Activated naive CD8-positive, alpha-beta T cell treated with anti-CD3 and anti-CD28 coated beads, Interleukin-2, amount 50 U/mL, for 24 hours (primary cell): ENCODE results near the gene FAM20C.
"Not testable (repeated sequence)": the region's sequence is repeated elsewhere in the genome, so short reads cannot be mapped to it uniquely, and the experiment has no call there.

Source experiments
- ATAC-seq: fragments of 150-1000 bp; cut with Tn5 transposase; one replicate; pipeline ENCODE4 v1.10.0; 2021
- DNase-seq: peaks from one replicate; pipeline ENCODE4 v3.0.0; 2021
- H3K27ac Mint-ChIP-seq: one replicate; pipeline ENCODE4 v1.8.0; 2021; ENCODE audit warnings: mild to moderate bottlenecking, mixed read lengths
- H3K27me3 Mint-ChIP-seq: one replicate; pipeline ENCODE4 v1.8.0; 2021; ENCODE audit warnings: mixed read lengths
- H3K36me3 Mint-ChIP-seq: one replicate; pipeline ENCODE4 v1.8.0; 2021; ENCODE audit warnings: low read depth, mixed read lengths
- H3K4me1 Mint-ChIP-seq: one replicate; pipeline ENCODE4 v1.8.0; 2021; ENCODE audit warnings: mixed read lengths
- H3K4me3 Mint-ChIP-seq: one replicate; pipeline ENCODE4 v1.8.0; 2021; ENCODE audit warnings: mild to moderate bottlenecking, moderate library complexity, mixed read lengths
- H3K9me3 Mint-ChIP-seq: one replicate; pipeline ENCODE4 v1.8.0; 2021; ENCODE audit warnings: mixed read lengths

FAM20C gene

GRCh38 chr7:296373-296945 is 104.1 kb downstream of the FAM20C start:
- Mint-ChIP-seq H3K27ac (no peak overlapping the region), H3K4me3 (no peak overlapping the region), H3K4me1 (no peaks in the 10 kb centered on the region), H3K9me3 (no peaks in the 10 kb centered on the region), H3K36me3 (no peaks in the 10 kb centered on the region), H3K27me3 (peaks cover 16% of the 10 kb centered on the region)
- DNase-seq (no peak), ATAC-seq (no peak)

DNA sequence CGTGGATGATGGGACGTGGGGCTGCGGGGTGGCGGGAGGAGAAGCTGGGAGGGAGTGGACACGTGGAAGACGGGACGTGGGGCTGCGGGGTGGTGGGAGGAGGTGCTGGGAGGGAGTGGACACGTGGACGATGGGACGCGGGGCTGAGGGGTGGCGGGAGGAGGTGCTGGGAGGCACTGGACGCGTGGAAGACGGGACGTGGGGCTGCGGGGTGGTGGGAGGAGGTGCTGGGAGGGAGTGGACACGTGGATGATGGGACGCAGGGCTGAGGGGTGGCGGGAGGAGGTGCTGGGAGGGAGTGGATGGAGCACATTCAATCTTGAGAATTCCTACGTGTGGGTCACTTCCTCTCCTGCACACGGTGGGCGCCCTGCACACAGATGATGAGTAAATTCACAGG is 104.8 kb downstream of the FAM20C start:
- peaks cover 10% of the 10 kb centered on the region for H3K27me3 Mint-ChIP-seq
- not testable (repeated sequence) for H3K36me3 Mint-ChIP-seq, H3K4me3 Mint-ChIP-seq, H3K27ac Mint-ChIP-seq, ATAC-seq, H3K4me1 Mint-ChIP-seq, DNase-seq, H3K9me3 Mint-ChIP-seq

DNA sequence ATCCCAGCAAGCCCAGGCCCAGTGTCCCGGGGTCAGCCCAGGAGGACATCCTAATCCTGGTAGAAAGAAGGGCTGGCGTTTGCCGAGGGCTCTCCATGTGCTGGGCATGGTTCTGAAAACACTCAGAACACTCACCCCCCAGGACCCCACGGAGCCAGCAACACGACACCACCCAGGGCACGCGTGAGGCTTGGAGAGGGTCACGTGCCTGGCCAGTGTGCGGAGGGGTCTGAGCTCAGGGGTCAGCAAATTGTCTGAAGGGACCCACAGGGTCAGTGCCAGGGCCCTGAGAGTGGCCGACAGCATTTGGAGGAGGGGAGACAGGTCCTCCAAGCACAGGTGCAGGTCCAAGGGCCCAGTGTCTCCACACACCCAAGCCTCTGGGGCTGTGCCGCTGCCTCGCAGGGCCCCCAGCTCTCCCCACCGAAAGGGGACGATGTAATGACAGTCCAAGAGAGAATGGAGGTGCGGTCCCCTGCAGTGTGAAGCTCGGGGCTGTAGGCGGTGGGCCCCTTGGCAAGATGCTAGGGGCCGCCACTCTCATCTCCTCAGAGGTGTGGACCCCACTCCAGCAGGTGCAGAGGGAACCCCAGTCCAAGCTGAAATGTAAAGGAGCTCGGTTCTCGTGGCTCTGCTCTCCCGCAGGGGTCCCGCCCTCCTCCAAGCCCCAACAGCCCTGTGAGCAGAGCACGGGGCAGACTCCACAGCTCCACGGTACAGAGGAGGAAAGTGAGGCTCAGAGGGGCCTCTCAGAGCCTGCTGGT is 105.4 kb downstream of the FAM20C start:
- H3K4me1 Mint-ChIP-seq: no peaks in the 10 kb centered on the region
- DNase-seq: no peak
- ATAC-seq: no peak
- H3K36me3 Mint-ChIP-seq: no peaks in the 10 kb centered on the region
- H3K27ac Mint-ChIP-seq: no peak overlapping the region
- peaks cover 7% of the 10 kb centered on the region for H3K27me3 Mint-ChIP-seq
- H3K9me3 Mint-ChIP-seq: no peaks in the 10 kb centered on the region
- H3K4me3 Mint-ChIP-seq: no peak overlapping the region

DNA sequence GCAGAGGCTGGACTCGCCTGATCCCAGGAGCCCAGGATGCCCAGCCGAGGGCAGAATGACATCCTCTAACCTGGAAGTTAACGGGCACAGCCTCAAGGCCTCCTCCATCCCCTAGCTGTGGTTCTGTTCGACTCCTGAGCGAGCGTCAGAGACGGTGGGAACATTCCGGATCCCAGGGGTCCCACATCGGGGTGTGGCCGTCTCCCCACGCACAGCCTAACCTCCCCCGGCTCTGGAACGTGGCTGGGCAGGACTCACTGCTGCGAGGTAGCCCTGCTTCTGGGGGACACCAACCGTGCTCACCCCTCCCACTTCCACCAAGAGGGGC is 106.0 kb downstream of the FAM20C start:
- no peak overlapping the region for H3K27ac Mint-ChIP-seq
- peaks cover 2% of the 10 kb centered on the region for H3K27me3 Mint-ChIP-seq
- no peak overlapping the region for H3K4me3 Mint-ChIP-seq
- no peaks in the 10 kb centered on the region for H3K36me3 Mint-ChIP-seq
- DNase-seq (no peak), ATAC-seq (no peak)
- H3K9me3 Mint-ChIP-seq: no peaks in the 10 kb centered on the region
- H3K4me1 Mint-ChIP-seq: no peaks in the 10 kb centered on the region

- ATAC-seq (no peak), DNase-seq (no peak)
- Mint-ChIP-seq H3K27me3 (no peaks in the 10 kb centered on the region), H3K4me1 (no peaks in the 10 kb centered on the region), H3K27ac (no peak overlapping the region), H3K9me3 (no peaks in the 10 kb centered on the region), H3K36me3 (no peaks in the 10 kb centered on the region), H3K4me3 (no peak overlapping the region)
Measured at GRCh38 chr7:298743-299142, 106.4 kb downstream of the FAM20C start.

DNA sequence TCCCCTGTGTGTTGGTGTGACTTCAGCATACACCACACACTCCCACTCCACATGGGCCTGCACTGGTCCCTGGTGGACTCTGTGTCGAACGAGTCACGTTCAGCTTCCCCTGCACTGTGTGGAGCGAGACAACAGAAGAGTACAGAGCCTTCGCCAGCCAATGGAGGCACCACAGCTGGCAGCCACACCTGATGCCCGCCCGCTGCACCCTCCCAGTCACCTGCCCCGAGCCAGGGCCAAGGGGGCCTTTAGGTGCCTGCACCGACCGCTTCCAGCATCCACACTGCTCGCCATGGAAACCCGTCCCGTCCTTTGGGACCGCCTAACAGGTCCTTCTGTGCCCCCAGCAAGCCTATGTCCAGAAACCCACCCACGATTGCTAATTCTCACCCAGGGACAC is 106.8 kb downstream of the FAM20C start:
- DNase-seq (no peak), ATAC-seq (peak; percentile 12)
- H3K9me3 Mint-ChIP-seq: no peaks in the 10 kb centered on the region
- H3K4me3 Mint-ChIP-seq: no peak overlapping the region
- no peaks in the 10 kb centered on the region for H3K27me3 Mint-ChIP-seq
- H3K36me3 Mint-ChIP-seq: no peaks in the 10 kb centered on the region
- H3K27ac Mint-ChIP-seq: no peak overlapping the region
- no peaks in the 10 kb centered on the region for H3K4me1 Mint-ChIP-seq

DNA sequence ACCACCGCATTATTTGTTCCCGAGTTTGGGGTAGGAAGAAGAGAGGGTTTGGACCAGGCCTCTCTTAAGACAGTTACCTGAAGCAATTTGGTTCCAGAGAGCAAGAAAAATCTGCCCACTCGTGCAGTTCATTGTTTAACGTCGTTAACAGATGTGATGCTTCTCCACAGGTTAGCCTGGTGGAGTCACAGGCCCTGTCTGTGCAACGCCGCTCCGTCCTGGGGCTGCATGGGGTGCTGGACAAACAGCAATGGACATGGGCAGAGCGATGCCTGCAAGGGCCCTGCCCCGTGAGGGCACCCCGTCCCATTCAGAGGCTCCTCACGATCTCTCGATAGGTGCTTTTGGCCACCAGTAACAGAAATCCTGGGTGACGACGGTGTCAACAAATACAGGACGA is 107.3 kb downstream of the FAM20C start:
- H3K27ac Mint-ChIP-seq: no peak overlapping the region
- peaks cover 3% of the 10 kb centered on the region for H3K9me3 Mint-ChIP-seq
- no peak overlapping the region for H3K4me3 Mint-ChIP-seq
- no peaks in the 10 kb centered on the region for H3K27me3 Mint-ChIP-seq
- H3K4me1 Mint-ChIP-seq: no peaks in the 10 kb centered on the region
- no peak for ATAC-seq
- no peak for DNase-seq
- H3K36me3 Mint-ChIP-seq: no peaks in the 10 kb centered on the region

DNA sequence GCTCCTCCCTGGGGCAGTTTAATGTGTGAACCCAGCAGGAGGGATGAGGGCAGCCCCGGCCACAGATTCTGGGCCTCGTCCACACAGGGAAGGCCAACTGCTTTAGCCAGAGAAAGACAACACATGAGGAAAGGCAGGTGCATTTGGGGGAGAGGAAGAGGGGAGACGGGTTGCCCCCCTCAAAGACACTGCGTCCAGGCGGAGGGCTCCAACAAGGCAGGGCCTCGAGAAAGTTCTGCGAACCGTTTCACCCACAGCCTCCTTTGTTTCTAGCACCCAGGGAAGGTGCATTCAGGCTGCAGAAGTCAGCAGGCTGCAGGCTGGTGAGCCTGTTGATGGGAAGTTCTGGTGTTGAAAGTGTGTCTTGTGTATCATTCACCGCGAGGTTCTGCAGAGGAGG is 107.7 kb downstream of the FAM20C start:
- no peak for ATAC-seq
- DNase-seq: no peak
- Mint-ChIP-seq H3K27ac (no peak overlapping the region), H3K27me3 (no peaks in the 10 kb centered on the region), H3K4me3 (no peak overlapping the region), H3K4me1 (no peaks in the 10 kb centered on the region), H3K36me3 (no peaks in the 10 kb centered on the region), H3K9me3 (peaks cover 3% of the 10 kb centered on the region)

GRCh38 chr7:300546-301290 is 108.3 kb downstream of the FAM20C start:
- H3K36me3 Mint-ChIP-seq: no peaks in the 10 kb centered on the region
- H3K27ac Mint-ChIP-seq: no peak overlapping the region
- H3K4me3 Mint-ChIP-seq: no peak overlapping the region
- no peak for DNase-seq
- no peak for ATAC-seq
- H3K4me1 Mint-ChIP-seq: no peaks in the 10 kb centered on the region
- peaks cover 3% of the 10 kb centered on the region for H3K9me3 Mint-ChIP-seq
- no peaks in the 10 kb centered on the region for H3K27me3 Mint-ChIP-seq

- no peaks in the 10 kb centered on the region for H3K4me1 Mint-ChIP-seq
- no peak for ATAC-seq
- H3K27me3 Mint-ChIP-seq: no peaks in the 10 kb centered on the region
Measured at GRCh38 chr7:301291-302053, 109.1 kb downstream of the FAM20C start.

GRCh38 chr7:302054-302992 is 110.0 kb downstream of the FAM20C start:
- Mint-ChIP-seq H3K4me1 (no peaks in the 10 kb centered on the region), H3K4me3 (no peak overlapping the region), H3K9me3 (peaks cover 3% of the 10 kb centered on the region), H3K27ac (no peak overlapping the region), H3K27me3 (peaks cover 4% of the 10 kb centered on the region), H3K36me3 (no peaks in the 10 kb centered on the region)
- no peak for ATAC-seq
- no peak for DNase-seq

More at GRCh38 chr7:301291-302053, 109.1 kb downstream of the FAM20C start:
- Mint-ChIP-seq H3K4me3 (no peak overlapping the region), H3K9me3 (peaks cover 3% of the 10 kb centered on the region), H3K36me3 (no peaks in the 10 kb centered on the region), H3K27ac (no peak overlapping the region)
- DNase-seq: no peak

DNA sequence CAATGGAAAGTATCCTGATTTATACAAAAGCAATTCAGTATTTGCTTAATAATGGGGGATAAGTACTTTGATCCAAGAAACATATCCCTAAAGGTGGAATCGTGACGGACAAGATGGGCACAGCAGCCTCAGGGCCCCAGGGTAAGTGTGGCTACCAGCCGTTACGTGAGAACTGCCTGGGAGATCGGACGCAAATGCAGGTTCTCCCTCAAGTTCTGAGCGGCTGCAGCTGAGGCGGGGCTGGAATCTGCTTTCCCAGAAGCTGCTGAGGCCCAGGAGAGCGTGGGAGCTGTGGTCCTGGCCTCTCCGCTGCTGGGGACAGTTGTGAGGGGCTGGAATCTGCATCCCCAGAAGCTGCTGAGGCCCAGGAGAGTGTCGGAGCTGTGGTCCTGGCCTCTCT is 111.1 kb downstream of the FAM20C start:
- no peaks in the 10 kb centered on the region for H3K4me1 Mint-ChIP-seq

DNA sequence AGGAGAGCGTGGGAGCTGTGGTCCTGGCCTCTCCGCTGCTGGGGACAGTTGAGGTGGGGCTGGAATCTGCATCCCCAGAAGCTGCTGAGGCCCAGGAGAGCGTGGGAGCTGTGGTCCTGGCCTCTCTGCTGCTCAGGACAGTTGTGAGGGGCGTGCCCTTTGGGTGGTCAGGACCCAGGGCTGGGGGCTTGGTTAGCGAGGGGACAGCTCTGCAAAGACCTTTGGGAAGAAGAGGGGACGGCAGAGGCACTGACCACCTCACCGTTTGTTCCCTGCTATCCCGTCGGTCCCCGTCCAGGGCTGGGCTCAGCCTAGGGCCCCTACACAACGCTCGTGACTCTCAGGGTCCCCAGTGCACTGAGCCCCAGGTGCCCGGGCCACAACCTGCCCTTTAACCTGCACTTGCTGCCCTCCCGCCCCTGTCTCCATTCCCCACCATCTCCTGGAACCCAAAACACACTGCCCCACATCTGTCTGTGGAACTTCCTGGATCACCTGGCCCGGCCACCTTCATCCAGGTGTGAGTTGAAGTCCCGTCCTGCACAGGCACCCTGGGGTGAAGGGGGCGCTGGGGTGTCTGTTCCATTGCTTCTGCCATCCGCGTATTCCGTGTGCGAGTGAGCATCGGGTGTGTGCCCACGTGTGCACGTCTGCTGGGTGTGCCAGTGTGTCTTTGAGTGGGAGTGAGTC is 111.7 kb downstream of the FAM20C start:
- Mint-ChIP-seq H3K9me3 (peaks cover 8% of the 10 kb centered on the region), H3K4me3 (no peak overlapping the region), H3K4me1 (no peaks in the 10 kb centered on the region), H3K36me3 (peaks cover 2% of the 10 kb centered on the region), H3K27ac (no peak overlapping the region), H3K27me3 (peaks cover 4% of the 10 kb centered on the region)
- no peak for DNase-seq
- no peak for ATAC-seq

More for the DNA sequence above, 111.1 kb downstream of the FAM20C start:
- H3K27me3 Mint-ChIP-seq: peaks cover 4% of the 10 kb centered on the region
- no peak overlapping the region for H3K27ac Mint-ChIP-seq
- peaks cover 8% of the 10 kb centered on the region for H3K9me3 Mint-ChIP-seq
- ATAC-seq: no peak
- H3K4me3 Mint-ChIP-seq: no peak overlapping the region
- no peak for DNase-seq
- H3K36me3 Mint-ChIP-seq: peaks cover 2% of the 10 kb centered on the region
